NB4 (cell line): Measurements from ENCODE around the gene OXGR1.
"Not testable (repeated sequence)": the region's sequence is repeated elsewhere in the genome, so short reads cannot be mapped to it uniquely, and the experiment has no call there.

Experiments
- DNase-seq: peaks from one replicate; pipeline ENCODE4 v3.0.0; 2010; ENCODE audit warnings: low read depth
- H3K4me3 ChIP-seq: one replicate; pipeline ENCODE4 v1.5.1; 2011; ENCODE audit warnings: mild to moderate bottlenecking, low read depth, low read length, moderate library complexity
- CTCF ChIP-seq: IDR thresholded peaks from one replicate; pipeline ENCODE4 v1.5.1; 2012; ENCODE audit warnings: low read depth, low read length
- MAX ChIP-seq: IDR thresholded peaks from 2 replicates; pipeline ENCODE4 v1.6.1; 2011; ENCODE audit warnings: low read depth, low read length
- MYC ChIP-seq: IDR thresholded peaks from 2 replicates; pipeline ENCODE4 v1.6.1; 2011; ENCODE audit warnings: low read depth, low read length
- POLR2A ChIP-seq: IDR thresholded peaks from 2 replicates; pipeline ENCODE4 v1.6.1; 2011; ENCODE audit warnings: mild to moderate bottlenecking; ENCODE audit not compliant: insufficient read length; ENCODE audit errors: extremely low read depth

Gene OXGR1

DNA sequence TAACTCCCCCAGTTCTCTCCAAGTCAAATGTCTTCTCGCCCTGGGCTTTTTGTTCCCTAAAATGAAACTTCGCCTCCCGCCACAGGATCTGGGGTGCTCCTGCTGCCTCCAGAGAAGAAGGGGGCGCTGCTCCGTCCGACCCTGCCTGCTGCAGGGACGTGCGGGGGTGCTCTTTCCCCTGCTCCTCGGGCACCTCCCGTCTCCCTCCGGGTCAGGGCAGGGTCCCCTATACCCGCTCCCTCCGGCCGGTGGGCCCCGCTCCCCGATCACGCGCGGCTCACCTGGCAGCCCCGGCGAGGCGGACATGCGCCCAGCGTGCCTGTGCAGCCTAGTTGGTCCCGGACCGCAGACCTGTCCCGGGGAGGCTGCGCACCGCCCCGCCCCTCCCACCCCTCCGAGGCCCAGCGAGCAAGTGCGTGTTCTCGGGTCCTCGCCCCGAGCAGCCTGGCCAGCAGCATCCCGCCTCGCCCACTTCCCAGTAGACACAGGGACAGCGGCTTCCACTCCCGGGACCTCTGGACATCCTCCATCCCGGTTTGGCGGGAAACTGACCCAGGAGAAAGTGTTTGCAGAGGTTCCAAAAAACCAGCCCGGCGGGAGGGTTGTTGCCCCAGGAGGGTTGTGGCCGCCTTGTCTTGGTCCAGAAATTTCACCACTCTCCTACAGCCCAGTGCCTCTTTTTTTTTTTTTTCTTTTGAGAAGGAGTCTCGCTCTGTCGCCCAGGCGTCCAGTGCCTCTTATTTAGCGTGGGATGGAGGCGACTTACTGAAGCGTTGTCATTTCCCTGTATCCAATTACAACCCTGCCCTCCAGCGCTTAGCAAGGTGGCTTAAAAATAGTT lies at the start of gene OXGR1:
OXGR1 (minus strand) TSS at position 460 of the 841 bp plus-strand sequence. CDS start 6,717 bp downstream, outside the sequence.
- no peak for TF ChIP-seq MYC
- DNase-seq, result no peak
- no peak within 1 kb of the TSS for H3K4me3 ChIP-seq

- no peak for TF ChIP-seq CTCF
- TF ChIP-seq POLR2A, result no peak
- TF ChIP-seq MYC, result no peak
- no peak for TF ChIP-seq MAX
- no peak overlapping the region for H3K4me3 ChIP-seq
- DNase-seq, result no peak
These were observed 49.0 kb upstream of the OXGR1 start for GRCh38 chr13:97043302-97043701.

- DNase-seq, result peak; percentile 65
- H3K4me3 ChIP-seq, result no peak overlapping the region
- no peak for TF ChIP-seq CTCF
These were observed 36.6 kb upstream of the OXGR1 start for GRCh38 chr13:97030705-97031452.

DNA sequence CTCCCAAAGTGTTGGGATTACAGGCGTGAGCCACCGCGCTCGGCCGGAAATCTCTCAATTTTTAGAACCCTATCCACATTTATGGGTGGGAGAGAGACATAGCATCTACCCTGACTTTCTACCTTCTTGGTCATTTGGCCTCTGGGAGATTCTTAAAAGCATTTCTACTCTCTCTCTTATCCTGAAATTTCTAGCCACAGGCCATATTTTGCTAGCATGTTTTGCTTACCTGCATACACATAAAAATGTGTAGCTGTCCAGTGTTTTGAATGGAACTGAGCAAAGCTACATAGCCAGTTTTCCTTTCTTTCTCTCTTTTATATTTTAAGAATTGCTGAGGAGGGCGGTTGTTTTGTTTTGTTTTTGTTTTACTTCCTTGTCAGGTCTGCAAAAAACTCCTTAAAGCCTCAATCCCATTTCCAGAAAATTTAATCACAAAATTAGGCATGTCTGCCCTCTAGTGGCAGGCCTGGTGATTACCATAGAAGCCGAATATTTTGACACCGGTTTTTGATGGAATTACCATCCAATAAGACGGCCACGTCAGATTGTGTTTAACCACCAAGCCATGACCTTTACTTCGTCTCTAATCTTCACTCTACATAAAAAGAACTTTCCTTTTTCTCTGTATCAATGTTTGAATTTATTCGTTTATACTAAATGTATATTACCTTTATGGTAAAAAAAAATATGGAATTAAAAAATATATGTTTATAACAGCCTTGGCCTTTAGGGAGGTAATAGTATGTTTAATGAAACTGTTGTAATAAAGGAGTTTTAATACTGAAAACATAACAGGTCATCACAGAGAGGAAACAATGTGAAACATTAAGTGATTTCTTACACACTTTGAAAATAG lies 34.4 kb upstream of the OXGR1 start:
- H3K4me3 ChIP-seq, result no peak overlapping the region
- peak; percentile 61 for DNase-seq
- peak; percentile 82 for TF ChIP-seq CTCF
- no peak for TF ChIP-seq MAX

- no peak for TF ChIP-seq MAX
- no peak for TF ChIP-seq MYC
- no peak for TF ChIP-seq POLR2A
- TF ChIP-seq CTCF, result no peak
- DNase-seq, result no peak
- H3K4me3 ChIP-seq, result no peak overlapping the region
These were observed 32.9 kb upstream of the OXGR1 start for GRCh38 chr13:97027162-97027554.

DNA sequence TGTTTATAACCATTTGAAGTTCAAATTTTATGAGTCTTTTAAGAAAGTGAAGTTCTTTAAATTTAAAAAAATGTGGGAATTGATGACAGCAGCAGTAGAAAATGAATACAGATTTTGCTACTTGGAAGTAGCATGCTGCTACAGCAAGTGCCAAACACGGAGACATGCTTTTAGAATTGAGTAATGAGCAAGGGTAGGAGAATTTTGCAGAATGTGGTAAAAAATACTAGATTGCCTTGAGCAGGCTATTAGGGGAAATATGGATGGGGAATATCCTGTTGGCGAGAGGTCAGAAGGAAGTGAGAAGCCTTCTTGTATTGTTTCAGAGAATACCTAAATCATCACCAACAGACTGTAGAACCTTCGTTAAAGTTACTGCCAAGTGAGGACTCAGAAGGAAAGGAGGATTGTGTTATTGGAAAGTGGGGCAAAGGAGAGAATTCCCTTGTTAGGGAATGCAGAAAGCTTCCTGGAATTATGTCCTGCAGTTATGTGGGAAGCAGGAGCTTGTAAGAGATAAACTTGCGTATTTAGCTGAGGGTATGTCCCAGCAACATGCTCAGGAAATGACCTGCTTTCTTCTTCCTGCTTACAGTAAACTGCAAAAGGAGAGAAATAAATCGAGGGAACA lies 32.4 kb upstream of the OXGR1 start:
- TF ChIP-seq MAX, result no peak
- TF ChIP-seq POLR2A, result no peak
- no peak for TF ChIP-seq MYC
- no peak for TF ChIP-seq CTCF
- H3K4me3 ChIP-seq, result no peak overlapping the region
- no peak for DNase-seq

DNA sequence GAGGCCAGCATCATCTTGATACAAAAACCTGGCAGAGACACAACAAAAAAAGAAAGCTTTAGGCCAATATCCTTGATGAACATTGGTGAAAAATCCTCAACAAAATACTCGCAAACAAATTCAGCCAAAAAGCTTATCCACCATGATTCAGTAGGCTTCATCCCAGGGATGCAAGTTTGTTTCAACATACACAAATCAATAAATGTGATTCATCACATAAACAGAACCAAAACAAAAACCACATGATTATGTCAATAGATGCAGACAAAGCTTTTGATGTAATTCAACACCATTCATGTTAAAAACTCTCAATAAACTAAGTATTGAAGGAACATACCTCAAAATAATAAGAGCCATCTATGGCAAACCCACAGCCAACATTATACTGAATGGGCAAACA lies 29.5 kb upstream of the OXGR1 start:
- not testable (repeated sequence) for H3K4me3 ChIP-seq, DNase-seq
